ENCODE data around the gene PAFAH1B2.
"Not testable (repeated sequence)": the region's sequence is repeated elsewhere in the genome, so short reads cannot be mapped to it uniquely, and the experiment has no call there.

DNA sequence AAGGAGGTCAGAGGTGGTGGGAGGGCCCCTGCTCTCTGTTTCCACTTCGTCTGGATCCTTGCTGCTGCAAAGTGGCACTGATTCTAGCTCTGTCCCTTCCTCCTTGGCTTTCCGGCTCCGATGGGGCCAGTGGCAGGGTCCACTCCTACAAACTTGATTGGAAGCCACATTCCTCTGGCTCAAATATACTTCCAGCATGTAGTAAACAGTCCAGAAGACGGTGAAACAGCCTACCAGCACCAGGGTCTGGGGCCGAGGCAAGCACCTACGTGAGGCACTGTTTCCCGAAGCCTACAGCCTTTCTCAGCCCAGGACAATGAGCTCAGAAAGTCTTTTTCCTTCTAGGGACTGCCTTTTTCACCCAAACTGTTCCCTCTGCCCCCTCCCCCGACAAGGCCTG, 62.0 kb downstream of the PAFAH1B2 start:
- TF ChIP-seq CTCF (IDR thresholded peaks at IDR 0.05; ENCODE audit: low read depth, low read length, poor library complexity, severe bottlenecking); EZH2phosphoT487 (IDR thresholded peaks at IDR 0.05; ENCODE audit: borderline replicate concordance, low read length): not testable (repeated sequence)
